Activated gamma-delta T cell treated with anti-CD3 and anti-CD28 coated beads, Interleukin-2, amount 50 U/mL, for 16 hours (primary cell): ENCODE measurements around the gene FOXP3.

Source experiments
- DNase-seq: peaks from one replicate; pipeline ENCODE4 v3.0.0-alpha.2; 2020; ENCODE audit warnings: low read depth

The FOXP3 gene

DNA sequence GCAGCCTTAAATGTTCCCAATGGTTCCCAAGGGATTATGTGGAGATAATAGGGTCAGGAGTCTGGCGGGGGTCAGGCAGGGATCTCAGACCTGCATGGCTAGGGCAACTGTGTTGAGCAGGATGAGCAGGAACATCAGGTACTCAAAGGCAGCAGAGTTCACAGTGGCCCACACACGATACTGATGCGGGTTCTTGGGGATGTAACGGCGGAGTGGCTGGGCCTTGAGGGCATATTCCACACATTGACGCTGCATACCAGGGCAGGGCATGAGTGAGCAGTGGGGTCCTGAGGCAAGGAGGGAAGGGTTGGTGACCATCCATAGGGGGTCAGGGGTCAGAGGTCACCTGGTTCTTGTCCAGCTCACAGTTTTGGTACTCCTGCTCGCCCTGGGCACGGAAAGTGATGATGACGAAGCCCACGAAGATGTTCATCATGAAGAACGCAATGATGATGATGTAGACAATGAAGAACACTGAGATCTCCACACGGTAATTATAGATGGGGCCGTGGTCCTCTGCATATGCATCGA, 49.4 kb downstream of the FOXP3 start:
- no peak for DNase-seq

DNA sequence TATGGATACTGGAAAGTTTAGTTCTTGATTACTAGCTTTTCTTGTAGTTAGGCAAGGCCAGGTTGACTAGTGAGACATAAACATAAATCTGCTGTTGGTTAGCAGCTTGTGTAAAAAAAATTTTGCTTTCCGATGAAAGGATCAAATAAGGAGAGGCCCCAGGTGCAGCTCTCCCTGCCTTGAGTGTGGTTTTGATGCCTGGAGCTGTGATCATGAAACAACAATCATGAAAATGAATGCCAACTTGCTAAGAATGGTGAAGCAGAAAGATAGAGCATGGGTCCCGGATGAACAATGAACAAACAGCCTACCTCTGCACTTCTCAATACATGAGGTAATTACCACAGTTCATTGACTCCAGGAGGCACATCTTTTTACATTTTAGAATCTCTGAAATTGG, 50.1 kb downstream of the FOXP3 start:
- no peak for DNase-seq

DNA sequence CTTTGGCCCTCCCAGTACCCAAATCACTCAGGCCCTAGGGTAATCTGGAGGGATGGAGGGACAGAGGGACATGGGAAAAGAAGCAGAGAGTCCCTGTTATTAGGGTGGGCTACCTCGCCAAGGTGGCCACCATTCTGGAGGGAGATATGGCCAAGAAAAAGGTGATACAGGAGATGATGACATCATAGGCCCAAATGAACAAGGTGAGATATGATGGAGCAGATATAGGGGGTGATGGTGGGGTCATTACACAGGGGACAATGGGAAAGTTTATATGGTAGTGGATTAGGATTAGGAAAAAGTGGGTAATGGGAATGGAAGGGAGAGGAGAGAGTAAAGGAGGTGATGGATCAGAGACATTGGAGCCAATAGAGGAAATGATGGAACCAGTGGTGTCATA, 51.6 kb downstream of the FOXP3 start:
- DNase-seq = no peak

DNA sequence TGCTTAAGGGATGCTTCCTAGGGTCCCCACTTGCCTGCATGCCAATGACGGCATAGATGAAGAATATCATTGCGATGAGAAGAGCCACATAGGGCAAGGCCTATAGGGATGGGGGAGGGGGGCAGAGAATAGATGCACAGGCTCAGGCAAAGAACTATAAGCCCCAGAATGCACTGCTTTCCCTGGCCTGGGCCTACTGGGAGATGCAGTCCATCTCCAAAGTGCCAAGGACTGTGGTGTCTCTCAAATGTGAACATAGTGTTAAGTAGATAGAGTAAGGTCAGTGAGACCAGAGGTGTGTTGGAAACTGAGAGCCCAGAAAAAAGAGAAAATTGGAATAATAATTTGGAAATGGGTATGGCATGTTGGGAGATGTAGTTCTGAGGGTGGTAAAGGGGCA, 52.3 kb downstream of the FOXP3 start:
- no peak for DNase-seq

DNA sequence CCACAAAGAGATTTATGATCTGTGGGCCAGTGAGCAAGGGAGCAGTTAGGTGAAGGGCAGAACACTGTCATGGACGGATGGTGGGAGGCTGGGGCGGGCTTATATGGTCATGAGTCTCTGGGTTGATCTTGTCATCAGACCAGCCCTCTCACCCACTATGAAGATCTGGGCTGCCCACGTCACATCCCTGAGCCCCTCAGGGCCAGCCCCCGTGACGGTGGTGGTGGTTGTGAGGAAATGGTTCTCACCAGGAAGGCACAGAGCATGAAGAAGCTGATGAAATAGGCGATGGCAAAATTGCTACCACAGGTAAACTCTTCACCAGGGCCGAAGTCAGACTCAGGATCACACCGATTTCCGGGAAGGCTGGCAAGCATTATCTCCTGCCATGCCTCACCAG, 53.4 kb downstream of the FOXP3 start:
- DNase-seq = no peak

DNA sequence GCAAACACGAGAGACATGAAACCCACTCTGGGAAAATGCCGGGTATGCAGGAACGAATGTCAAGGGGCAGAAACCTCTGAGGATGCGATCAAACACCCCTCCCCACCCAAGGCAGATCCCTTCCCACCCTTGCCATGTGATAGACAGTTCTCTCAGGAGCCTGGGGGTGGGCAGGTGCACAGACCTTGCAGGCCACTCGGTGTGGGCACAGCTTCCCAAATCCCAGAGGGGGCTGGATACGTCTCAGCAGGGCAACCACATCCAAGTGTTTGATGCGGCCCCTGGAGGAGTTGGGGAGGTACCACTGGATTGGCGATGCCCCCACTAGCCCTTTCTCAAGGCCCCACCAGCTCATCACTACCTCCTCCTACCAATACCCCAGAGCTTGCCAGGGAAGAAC, 54.1 kb downstream of the FOXP3 start:
- no peak for DNase-seq

DNA sequence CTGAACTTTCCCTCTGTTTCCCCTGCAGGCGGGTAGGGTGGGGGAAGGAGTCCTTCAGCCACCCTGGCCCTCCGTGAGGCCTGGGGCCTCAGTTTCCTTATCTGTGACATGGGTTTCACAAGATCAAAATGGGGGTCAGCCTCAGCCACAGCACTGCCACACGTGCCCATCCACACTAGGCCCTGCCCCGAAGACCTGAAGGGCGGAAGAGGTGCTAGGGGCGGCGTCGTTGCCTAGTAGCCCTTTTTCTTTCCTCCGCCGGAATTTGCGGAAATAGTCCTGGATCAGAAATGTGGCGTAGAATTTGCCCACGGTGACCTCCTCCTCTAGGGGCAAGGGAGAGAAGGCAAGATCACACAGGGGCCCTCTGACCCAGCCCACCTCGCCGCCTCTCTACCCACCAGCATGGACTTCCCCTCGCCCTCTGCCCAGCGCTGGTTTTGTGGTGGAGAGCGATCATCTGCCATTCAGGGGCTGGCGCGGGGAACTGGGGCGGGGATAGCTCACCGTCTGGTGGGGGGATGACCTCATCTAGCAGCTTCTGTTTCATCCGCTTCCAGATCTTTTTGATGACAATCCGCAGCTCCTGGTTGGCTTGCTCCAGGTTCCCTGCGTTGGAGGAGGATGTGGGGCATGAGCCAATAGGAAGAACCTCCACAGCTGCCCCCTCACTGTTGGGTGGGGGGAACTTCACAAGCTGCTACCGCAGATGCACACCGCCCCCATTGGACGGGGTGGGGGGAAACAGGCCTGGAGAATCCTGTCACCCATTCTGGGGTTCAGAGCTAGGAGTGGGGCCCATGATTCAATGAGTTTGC, 54.9 kb downstream of the FOXP3 start:
- DNase-seq = no peak

DNA sequence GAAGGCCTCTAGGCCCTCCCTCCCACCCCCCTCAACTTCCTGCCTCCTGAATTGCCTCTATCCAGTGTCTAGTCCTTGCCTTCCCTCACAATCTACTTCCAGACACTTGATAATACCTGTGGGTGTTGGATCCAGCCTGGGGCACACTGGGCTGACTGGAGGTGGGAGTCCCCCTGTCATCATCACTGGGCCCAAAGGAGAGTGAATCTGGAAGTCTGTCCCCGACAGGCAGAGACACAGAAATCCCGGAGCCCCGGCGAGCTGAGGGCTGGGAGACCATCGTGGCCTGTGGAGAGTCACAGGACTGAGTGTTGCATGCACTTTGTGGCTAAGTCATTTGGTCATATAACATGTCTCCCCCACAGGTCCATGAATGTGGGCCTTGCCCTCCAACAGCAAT, 56.1 kb downstream of the FOXP3 start:
- no peak for DNase-seq

DNA sequence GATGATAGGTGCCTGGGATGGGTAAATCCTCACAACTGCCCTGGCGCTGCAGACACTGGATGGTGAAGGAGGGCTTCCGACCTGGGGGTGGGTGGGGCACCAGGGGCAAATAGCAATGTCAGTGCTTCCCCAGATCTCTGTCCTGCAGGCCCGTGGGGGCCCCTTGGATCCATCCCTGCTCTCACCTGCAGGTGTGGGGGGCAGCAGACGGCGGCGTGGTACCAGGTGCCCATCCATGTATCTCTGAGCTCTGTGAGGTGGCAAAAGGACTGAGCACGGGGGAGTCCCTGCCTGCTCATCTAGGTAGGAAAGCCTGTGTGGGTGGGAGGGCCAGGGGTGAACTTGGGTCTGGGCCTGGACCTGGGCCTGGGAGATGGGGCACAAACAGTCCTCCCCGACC, 58.0 kb downstream of the FOXP3 start:
- DNase-seq = no peak

DNA sequence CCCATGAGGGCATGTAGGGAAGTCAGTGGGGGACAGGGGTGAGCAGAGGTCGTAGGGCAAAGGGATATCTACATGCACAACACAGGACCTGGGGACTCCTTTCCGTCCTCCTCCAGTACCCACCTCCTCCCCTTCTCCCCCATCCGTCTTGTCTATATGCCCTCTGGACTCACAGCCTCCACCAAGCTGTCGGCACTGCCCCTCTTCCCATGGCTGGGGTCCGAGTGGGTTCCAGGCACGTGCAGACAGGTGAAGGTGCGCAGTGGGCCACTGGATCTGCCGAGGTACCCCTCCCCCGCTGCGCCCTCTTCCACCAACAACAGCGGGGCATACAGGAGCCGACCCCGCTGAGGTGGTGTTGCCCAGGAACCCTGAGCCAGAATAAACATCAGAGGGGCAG, 59.1 kb downstream of the FOXP3 start:
- DNase-seq = no peak

DNA sequence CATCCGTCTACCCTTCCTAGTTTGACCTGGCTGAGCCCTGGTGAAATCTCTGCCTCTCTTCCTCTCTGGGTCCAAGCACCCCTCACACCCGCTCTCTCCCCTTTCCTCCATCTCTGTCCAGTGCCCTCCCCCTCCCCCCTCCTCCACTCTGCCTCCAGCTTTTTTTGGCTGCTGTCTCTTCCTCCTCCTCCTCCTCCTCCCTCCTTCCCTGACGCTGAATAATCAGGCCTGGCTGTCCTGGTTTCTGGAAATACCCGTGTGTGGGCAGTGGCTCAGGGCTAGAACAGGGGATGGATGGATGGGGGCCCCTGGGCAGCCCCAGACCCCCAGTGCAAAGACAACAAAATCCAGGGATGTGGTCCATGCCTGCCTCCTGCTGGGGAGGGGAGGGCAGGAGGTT, 59.8 kb downstream of the FOXP3 start:
- no peak for DNase-seq

DNA sequence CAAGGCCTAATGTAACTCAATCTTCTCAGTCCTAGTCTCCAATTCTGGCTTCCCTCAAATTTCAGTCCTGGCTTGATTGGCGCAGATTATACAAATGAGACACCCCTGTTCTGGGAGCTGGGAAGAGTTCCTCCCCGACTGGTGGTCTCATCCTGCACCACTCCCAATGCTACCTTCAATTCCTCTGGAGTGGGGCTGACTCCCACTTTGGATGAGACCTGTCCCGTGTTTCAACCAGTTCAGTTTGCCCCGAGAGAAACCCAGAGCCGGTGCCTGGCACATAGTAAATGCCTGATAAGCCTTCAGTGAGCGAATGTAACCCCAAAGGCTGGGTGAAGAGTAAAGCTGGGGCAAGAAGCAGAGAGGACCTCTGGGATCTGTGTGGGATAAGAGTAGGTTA, 60.5 kb downstream of the FOXP3 start:
- no peak for DNase-seq

DNA sequence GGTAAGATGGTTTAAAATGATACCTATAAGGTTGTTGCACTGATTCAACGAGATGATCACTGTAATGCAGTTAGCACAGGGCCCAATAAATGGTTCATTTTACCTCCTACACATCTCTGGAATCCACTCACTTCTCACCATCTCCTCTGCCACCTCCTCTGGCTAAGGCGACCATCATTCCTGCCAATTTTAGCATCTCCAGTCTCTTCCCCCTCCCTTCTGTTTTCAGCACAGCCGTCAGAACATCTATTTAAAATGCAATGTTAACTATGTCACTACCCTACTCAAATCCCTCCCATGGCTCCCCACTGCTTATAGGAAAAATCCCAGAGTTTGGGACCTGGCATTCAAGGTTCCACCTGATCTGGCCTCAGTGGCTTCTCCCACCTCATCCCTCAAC, 61.0 kb downstream of the FOXP3 start:
- DNase-seq = no peak

DNA sequence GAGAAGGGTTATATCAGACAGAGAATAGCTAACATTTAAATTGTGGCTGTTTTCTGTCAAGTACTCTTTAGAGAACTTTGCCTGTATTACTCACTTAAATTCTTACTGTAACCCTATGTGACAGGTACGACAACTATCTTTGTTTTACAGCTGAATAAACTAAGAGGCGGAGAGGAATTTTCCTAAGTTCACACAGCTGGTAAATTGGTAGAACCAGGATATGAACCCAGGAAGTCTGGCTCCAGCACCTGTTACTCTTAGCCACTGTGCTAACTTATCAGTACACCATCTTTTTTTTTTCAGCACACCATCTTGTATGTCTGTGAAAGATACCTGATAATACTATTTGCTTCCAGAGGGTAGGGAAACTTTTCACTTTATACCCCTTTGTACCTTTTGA, 62.5 kb downstream of the FOXP3 start:
- no peak for DNase-seq
